Activated gamma-delta T cell treated with Interleukin-2 at 50 U/mL for 16 hours (primary cell): ENCODE data around the gene ZNF486.
"Not testable (repeated sequence)": the region's sequence is repeated elsewhere in the genome, so short reads cannot be mapped to it uniquely, and the experiment has no call there.

ENCODE experiments used
- DNase-seq: peaks from one replicate; pipeline ENCODE4 v3.0.0-alpha.2; 2020

ZNF486 gene

DNA sequence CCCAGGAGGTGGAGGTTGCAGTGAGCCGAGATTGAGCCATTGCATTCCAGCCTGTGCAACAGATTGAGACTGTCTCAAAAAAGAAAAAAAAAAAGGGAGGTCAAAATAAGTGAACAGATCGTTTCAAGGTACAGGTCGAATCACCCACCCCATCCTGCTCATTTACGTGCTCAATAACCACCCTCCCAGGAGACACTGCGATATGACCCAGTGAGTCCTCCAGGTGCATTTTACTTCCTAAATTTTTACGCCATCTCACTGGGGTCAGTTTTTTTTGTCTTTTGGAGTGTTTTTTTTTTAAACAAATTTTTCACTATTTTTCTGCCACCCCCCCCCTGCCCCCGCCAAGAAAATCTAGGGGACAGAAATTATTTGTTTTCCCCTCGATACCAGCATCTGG, 68.1 kb downstream of the ZNF486 start:
- DNase-seq, result no peak

DNA sequence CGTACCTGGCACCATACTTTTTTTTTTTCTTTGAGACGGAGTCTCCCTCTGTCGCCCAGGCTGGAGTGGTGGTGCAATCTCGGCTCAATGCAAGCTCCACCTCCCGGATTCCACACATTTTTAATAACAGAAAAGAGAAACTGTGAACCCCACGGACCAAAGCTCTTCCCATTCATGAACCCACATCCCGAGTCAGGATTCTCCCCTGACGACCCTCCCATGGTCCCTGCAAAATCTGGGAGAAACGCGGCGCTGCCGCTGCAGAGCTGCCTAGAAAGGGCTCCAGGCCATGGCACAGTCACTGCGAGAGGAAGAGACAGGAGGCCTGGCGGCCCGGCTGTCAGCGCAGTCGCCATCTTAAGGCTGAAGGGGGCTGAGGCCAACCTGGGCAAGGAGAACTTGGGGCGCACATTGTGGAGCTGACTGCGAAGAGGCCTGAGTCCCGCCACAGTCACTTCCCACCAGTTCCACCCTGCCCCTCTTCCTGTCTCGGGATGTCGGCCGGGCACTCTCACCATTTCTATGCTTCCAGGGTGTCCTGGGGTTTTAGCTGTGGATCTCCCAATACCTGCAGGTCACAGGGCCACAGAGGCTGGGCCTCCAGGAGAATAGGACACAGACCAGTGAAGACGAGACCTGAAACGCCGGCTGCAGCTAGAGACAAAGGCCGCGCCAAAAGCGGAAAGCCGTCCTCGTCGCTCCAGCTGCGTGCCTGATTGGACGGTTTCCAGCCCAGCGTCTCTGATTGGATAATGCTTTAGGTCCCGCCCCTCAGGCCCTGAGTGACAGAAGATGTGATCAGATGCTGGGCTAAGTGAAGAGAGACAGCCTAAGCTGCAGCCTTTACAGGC, 71.0 kb downstream of the ZNF486 start:
- peak; percentile 85 for DNase-seq

GRCh38 chr19:20243629-20244028, 76.6 kb downstream of the ZNF486 start:
- DNase-seq, result no peak

GRCh38 chr19:20244356-20244755, 77.3 kb downstream of the ZNF486 start:
- no peak for DNase-seq

- no peak for DNase-seq
These were observed 78.3 kb downstream of the ZNF486 start for GRCh38 chr19:20245309-20245708.

GRCh38 chr19:20247016-20247683, 80.1 kb downstream of the ZNF486 start:
- DNase-seq, result peak; percentile 10

DNA sequence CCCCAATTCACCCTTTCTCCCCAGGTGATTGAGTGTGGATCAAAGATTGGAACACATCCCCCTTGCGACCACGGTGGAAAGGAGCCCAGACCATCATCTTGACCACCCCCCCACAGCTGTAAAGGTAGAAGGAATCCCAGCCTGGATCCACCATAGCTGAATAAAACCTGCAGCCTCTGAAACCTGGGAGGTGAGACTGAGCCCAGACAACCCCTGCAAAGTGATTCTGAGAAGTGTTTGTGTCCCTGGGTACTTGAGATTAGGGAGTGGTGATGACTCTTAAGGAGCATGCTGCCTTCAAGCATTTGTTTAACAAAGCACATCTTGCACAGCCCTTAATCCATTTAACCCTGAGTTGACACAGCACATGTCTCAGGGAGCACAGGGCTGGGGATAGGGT, 81.2 kb downstream of the ZNF486 start:
- DNase-seq, result not testable (repeated sequence)
